Measurements from ENCODE around the gene RNU2-1. TPM values are rescaled to one million over a fixed set of nuclear protein-coding genes. Genes with fewer than 3 reads are reported as not detected.

The RNU2-1 gene
- total and polyA plus RNA-seq, 2 of the 13 experiments (the other 11 are each of a cell fraction or from before 2014, with no cell fraction given) = not detected

DNA sequence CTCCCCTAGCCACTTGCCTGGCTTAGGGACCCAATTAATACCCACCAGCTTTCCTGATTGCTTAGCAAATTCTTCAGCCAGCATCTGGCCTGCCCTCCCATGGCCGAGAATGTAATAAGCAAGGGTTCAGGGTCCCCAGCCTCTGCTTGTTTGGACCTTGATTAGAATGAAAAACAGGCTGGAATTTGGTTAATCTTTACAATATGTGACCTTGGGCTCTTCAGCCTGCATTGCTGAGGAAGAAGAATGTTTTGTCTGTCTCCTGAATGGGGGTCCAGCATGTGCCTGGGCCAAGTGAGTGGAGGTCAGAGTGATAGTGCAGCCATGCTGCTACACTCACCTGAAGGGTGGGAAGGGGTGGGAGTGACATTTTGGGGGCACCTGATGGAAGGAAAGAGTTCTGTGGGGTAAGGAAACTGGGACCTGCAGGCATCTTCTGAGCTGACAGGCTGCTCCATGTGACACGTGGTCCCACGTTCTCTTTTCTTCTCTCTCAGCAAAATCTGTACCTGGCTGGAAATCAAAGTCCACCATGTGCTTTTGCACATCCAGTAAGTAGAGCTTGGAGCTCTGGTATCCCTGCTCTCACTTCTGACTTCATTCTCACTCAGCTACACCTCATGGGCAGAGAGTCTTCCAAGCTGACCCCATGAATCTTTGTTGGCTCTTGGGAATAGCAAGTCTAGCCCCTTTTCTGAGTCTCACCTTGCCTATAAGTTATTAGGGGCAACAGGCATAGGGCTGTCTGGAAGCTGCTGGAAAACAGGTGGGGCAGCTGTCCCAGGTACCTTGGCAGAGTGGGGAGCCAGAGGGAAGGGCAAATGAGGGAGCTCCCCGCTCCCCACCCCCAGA, 16.8 kb downstream of the RNU2-1 start (continued):
- TF ChIP-seq ZMYM4 (CRISPR knock-in tag; IDR thresholded peaks at IDR 0.05) = no peak; the same call in 1 of the 2 replicates
- TF ChIP-seq, protein P1, sequence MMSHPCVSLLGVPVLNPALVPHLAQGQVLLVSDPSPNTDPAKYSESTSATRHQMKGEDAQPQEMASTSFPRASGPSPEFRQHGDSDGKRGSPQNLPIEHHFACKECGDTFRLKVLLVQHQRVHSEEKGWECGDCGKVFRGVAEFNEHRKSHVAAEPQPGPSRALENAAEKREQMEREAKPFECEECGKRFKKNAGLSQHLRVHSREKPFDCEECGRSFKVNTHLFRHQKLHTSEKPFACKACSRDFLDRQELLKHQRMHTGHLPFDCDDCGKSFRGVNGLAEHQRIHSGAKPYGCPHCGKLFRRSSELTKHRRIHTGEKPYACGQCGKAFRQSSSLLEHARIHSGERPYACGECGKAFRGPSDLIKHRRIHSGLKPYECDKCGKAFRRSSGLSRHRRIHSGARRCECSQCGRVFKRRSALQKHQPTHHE (CRISPR knock-in tag; IDR thresholded peaks at IDR 0.05; ENCODE audit: borderline replicate concordance) = 0 out of 2 replicates have a peak, but pooled peaks have one; percentile 63
- peak; percentile 67 for TF ChIP-seq ZNF3 (CRISPR knock-in tag; IDR thresholded peaks at IDR 0.05)
- TF ChIP-seq, protein P2, sequence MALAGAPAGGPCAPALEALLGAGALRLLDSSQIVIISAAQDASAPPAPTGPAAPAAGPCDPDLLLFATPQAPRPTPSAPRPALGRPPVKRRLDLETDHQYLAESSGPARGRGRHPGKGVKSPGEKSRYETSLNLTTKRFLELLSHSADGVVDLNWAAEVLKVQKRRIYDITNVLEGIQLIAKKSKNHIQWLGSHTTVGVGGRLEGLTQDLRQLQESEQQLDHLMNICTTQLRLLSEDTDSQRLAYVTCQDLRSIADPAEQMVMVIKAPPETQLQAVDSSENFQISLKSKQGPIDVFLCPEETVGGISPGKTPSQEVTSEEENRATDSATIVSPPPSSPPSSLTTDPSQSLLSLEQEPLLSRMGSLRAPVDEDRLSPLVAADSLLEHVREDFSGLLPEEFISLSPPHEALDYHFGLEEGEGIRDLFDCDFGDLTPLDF (CRISPR knock-in tag; IDR thresholded peaks at IDR 0.05) = 0 out of 2 replicates have a peak, but pooled peaks have one; percentile 66
- TF ChIP-seq TEAD2 (CRISPR knock-in tag; IDR thresholded peaks at IDR 0.05) = no peak
- no peak for TF ChIP-seq HDAC6 (IDR thresholded peaks at IDR 0.05; ENCODE audit: low read depth, low read length)
- TF ChIP-seq POLR2A (IDR thresholded peaks at IDR 0.05; ENCODE audit: insufficient read depth in 1 of 2, low read depth in 2 of 2, low read length in 2 of 2) = peak; percentile 57 to 70; a peak in 3 of 4 replicates
- TF ChIP-seq RORA (CRISPR knock-in tag; IDR thresholded peaks at IDR 0.05) = no peak
- TF ChIP-seq, protein P3, sequence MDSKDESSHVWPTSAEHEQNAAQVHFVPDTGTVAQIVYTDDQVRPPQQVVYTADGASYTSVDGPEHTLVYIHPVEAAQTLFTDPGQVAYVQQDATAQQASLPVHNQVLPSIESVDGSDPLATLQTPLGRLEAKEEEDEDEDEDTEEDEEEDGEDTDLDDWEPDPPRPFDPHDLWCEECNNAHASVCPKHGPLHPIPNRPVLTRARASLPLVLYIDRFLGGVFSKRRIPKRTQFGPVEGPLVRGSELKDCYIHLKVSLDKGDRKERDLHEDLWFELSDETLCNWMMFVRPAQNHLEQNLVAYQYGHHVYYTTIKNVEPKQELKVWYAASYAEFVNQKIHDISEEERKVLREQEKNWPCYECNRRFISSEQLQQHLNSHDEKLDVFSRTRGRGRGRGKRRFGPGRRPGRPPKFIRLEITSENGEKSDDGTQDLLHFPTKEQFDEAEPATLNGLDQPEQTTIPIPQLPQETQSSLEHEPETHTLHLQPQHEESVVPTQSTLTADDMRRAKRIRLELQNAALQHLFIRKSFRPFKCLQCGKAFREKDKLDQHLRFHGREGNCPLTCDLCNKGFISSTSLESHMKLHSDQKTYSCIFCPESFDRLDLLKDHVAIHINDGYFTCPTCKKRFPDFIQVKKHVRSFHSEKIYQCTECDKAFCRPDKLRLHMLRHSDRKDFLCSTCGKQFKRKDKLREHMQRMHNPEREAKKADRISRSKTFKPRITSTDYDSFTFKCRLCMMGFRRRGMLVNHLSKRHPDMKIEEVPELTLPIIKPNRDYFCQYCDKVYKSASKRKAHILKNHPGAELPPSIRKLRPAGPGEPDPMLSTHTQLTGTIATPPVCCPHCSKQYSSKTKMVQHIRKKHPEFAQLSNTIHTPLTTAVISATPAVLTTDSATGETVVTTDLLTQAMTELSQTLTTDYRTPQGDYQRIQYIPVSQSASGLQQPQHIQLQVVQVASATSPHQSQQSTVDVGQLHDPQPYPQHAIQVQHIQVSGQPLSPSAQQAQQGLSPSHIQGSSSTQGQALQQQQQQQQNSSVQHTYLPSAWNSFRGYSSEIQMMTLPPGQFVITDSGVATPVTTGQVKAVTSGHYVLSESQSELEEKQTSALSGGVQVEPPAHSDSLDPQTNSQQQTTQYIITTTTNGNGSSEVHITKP (CRISPR knock-in tag; IDR thresholded peaks at IDR 0.05; ENCODE audit: low read depth) = peak; percentile 66; the same call in 1 of the 2 replicates
- TF ChIP-seq ZNF101 (CRISPR knock-in tag; IDR thresholded peaks at IDR 0.05; ENCODE audit: borderline replicate concordance, low read depth) = peak; percentile 94; the same call in 1 of the 2 replicates
- TF ChIP-seq ZNF713 (CRISPR knock-in tag; IDR thresholded peaks at IDR 0.05) = 0 out of 2 replicates have a peak, but pooled peaks have one; percentile 39
